ENCODE results near the gene VCP. TPM values are rescaled to one million over a fixed set of nuclear protein-coding genes. Genes with fewer than 3 reads are reported as not detected.

The VCP gene
- total RNA-seq, 1 experiment from 2014 or later, result 170 TPM

GRCh38 chr9:35070823-35071813, 1.3 kb downstream of the VCP start:
- CTCF ChIA-PET, result interaction anchor here (0.9 to 2.9 kb wide), 4 partner anchors 15 to 172 kb away, joined by 3 to 13 read pairs (median 8); partner anchors contain the start of gene DNAJB5
- POLR2A ChIA-PET, result interaction anchor here (0.6 to 1.8 kb wide), 5 partner anchors 9 to 76 kb away, joined by 3 to 11 read pairs (median 3); partner anchors contain the start of gene FANCG
- H4K20me1 ChIP-seq (ENCODE audit: insufficient read depth), result peaks cover 25% of the 10 kb centered on the region; the same call in 1 of the 2 replicates

More at GRCh38 chr9:35070823-35071813, 1.3 kb downstream of the VCP start:
- intact Hi-C loops (cut with micrococcal nuclease), result no loop called here
- TF ChIP-seq EZH2 (IDR thresholded peaks at IDR 0.05) (no peak), SRF (IDR thresholded peaks at IDR 0.05; ENCODE audit: low read depth) (no peak), SIN3A (IDR thresholded peaks at IDR 0.05; ENCODE audit: low read depth) (no peak), MAX (IDR thresholded peaks at IDR 0.05) (no peak), EZH2phosphoT487 (IDR thresholded peaks at IDR 0.05; ENCODE audit: borderline replicate concordance) (no peak), YY1 (IDR thresholded peaks at IDR 0.05; ENCODE audit: extremely low read depth, insufficient replicate concordance, low read depth, low read length) (no peak), CBX3 (IDR thresholded peaks at IDR 0.05; ENCODE audit: low read depth) (no peak), POLR2AphosphoS5 (IDR thresholded peaks at IDR 0.05; ENCODE audit: low read depth, low read length) (no peak), SP1 (IDR thresholded peaks at IDR 0.05; ENCODE audit: low read depth) (no peak), ZFX (IDR thresholded peaks at IDR 0.05) (no peak), ELF1 (IDR thresholded peaks at IDR 0.05; ENCODE audit: borderline replicate concordance, low read depth) (no peak), POLR2A (IDR thresholded peaks at IDR 0.05; ENCODE audit: borderline replicate concordance, extremely low read depth, insufficient read depth, insufficient read length) (no peak), RAD21 (IDR thresholded peaks at IDR 0.05; ENCODE audit: low read depth) (no peak), CEBPB (IDR thresholded peaks at IDR 0.05; ENCODE audit: low read depth) (no peak), ZNF274 (IDR thresholded peaks at IDR 0.05; ENCODE audit: low read depth, low read length) (no peak)
- TF ChIP-seq, protein P1, sequence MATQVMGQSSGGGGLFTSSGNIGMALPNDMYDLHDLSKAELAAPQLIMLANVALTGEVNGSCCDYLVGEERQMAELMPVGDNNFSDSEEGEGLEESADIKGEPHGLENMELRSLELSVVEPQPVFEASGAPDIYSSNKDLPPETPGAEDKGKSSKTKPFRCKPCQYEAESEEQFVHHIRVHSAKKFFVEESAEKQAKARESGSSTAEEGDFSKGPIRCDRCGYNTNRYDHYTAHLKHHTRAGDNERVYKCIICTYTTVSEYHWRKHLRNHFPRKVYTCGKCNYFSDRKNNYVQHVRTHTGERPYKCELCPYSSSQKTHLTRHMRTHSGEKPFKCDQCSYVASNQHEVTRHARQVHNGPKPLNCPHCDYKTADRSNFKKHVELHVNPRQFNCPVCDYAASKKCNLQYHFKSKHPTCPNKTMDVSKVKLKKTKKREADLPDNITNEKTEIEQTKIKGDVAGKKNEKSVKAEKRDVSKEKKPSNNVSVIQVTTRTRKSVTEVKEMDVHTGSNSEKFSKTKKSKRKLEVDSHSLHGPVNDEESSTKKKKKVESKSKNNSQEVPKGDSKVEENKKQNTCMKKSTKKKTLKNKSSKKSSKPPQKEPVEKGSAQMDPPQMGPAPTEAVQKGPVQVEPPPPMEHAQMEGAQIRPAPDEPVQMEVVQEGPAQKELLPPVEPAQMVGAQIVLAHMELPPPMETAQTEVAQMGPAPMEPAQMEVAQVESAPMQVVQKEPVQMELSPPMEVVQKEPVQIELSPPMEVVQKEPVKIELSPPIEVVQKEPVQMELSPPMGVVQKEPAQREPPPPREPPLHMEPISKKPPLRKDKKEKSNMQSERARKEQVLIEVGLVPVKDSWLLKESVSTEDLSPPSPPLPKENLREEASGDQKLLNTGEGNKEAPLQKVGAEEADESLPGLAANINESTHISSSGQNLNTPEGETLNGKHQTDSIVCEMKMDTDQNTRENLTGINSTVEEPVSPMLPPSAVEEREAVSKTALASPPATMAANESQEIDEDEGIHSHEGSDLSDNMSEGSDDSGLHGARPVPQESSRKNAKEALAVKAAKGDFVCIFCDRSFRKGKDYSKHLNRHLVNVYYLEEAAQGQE (IDR thresholded peaks at IDR 0.05; ENCODE audit: low read depth), result no peak
- no peak for ATAC-seq
- Histone ChIP-seq H3K9me2 (ENCODE audit: insufficient read depth) (no peaks in the 10 kb centered on the region), H3K4me2 (ENCODE audit: low read length) (peak overlapping the region; percentile 81), H2AFZ (ENCODE audit: low read depth, low read length, poor library complexity, severe bottlenecking) (no peak overlapping the region), H3K4me3 (replicated peaks in 1 of 2; ENCODE audit: low read depth in 1 of 2, low read length in 2 of 2) (peak overlapping the region; percentile 92 to 95), H3K9ac (ENCODE audit: low read length) (peak overlapping the region; percentile 97), H3K36me3 (ENCODE audit: control insufficient read depth in 1 of 2, insufficient read depth in 2 of 2, low read length in 2 of 2) (peaks cover 24 to 62% of the 10 kb centered on the region in 2 experiments), H3K4me1 (ENCODE audit: control insufficient read depth in 1 of 2, insufficient read depth in 2 of 2, low read length in 2 of 2) (peaks cover 11 to 24% of the 10 kb centered on the region in 2 experiments), H3K79me2 (ENCODE audit: insufficient read depth, low read length) (peaks cover 65% of the 10 kb centered on the region), H3K27ac (ENCODE audit: low read depth, low read length) (peak overlapping the region; percentile 100), H3K27me3 (ENCODE audit: insufficient read depth, low read length) (no peaks in the 10 kb centered on the region), H3K9me3 (ENCODE audit: control insufficient read depth in 1 of 2, insufficient read depth in 1 of 2, low read depth in 1 of 2, low read length in 2 of 2) (no peaks in the 10 kb centered on the region)
- BruUV-seq (replicated peaks), result TSS peak; percentile 55
- no peak for DNase-seq (ENCODE audit: low read depth, low spot score)
- RAD21 ChIA-PET (ENCODE audit: low non-redundant PET in 1 of 2, low total read pairs in 2 of 2, uncharacterized antibody in 2 of 2, unreplicated experiment in 2 of 2), result interaction anchor here in 1 of 2 experiments (0.7 kb wide), 1 partner anchor 9 kb away, joined by 3 read pairs; no protein-coding TSS in a partner anchor
